IMR-90 (cell line): ENCODE data around the gene ADPRHL1. TPM values are rescaled to one million over a fixed set of nuclear protein-coding genes. Genes with fewer than 3 reads are reported as not detected.

Experiments used
- ATAC-seq: fragments of 200-7000 bp; cut with Tn5 transposase; 2 replicates; pipeline ENCODE4 v1.9.1; 2020; ENCODE audit warnings: low read depth, mild to moderate bottlenecking, moderate library complexity
- BruUV-seq: library from RNA; stranded (reverse); fragments of 400-500 nt; replicated peaks from 2 replicates; lab custom pipeline; 2021; lab: Mats Ljungman, UMichigan
- CTCF ChIA-PET: fragments of 300-600 bp; formaldehyde crosslinking; extraction: SDS; loops from one replicate; lab custom pipeline; 2021; ENCODE audit warnings: antibody characterized with exemption; lab: Yijun Ruan, JAX
- POLR2A ChIA-PET: fragments of 300-600 bp; sonication (Branson Sonifier 250); formaldehyde crosslinking; loops from one replicate; lab custom pipeline; 2022; ENCODE audit warnings: antibody characterized with exemption; ENCODE audit not compliant: unreplicated experiment; lab: Charles Lee
- DNase-seq: peaks from one replicate; pipeline ENCODE4 v3.0.0; 2013
- H2AFZ ChIP-seq: replicated peaks from 2 replicates; pipeline ENCODE3; 2013; ENCODE audit warnings: low read length, mild to moderate bottlenecking; ENCODE audit not compliant: poor library complexity
- H2AK5ac ChIP-seq: 2 replicates; pipeline ENCODE4 v1.6.1; 2013; ENCODE audit warnings: low read depth, low read length, inconsistent platforms
- H2AK9ac ChIP-seq: replicated peaks from 2 replicates; pipeline ENCODE3; 2013; ENCODE audit warnings: mild to moderate bottlenecking, low read depth, low read length, moderate library complexity; ENCODE audit not compliant: poor library complexity
- H2BK120ac ChIP-seq: 2 replicates; pipeline ENCODE4 v1.6.1; 2013; ENCODE audit warnings: low read depth, low read length, inconsistent platforms
- H2BK15ac ChIP-seq: 3 replicates; pipeline ENCODE4 v1.6.1; 2013; ENCODE audit warnings: low read depth, low read length, inconsistent platforms
- H2BK20ac ChIP-seq: 2 replicates; pipeline ENCODE4 v1.6.1; 2013; ENCODE audit warnings: low read depth, mild to moderate bottlenecking, inconsistent platforms, low read length, moderate library complexity
- H2BK5ac ChIP-seq: 2 replicates; pipeline ENCODE4 v1.6.1; 2013; ENCODE audit warnings: mild to moderate bottlenecking, low read depth, low read length, inconsistent platforms; ENCODE audit not compliant: poor library complexity, severe bottlenecking
- H3K14ac ChIP-seq: replicated peaks from 2 replicates; pipeline ENCODE4 v1.6.1; 2013; ENCODE audit warnings: low read depth, low read length, inconsistent platforms
- H3K18ac ChIP-seq: 2 replicates; pipeline ENCODE4 v1.6.1; 2013; ENCODE audit warnings: low read depth, low read length, control low read depth
- H3K23ac ChIP-seq: 2 replicates; pipeline ENCODE4 v1.6.1; 2013; ENCODE audit warnings: low read depth, low read length, inconsistent platforms
- H3K27ac ChIP-seq: 2 replicates; pipeline ENCODE4 v1.5.1; 2013; ENCODE audit warnings: mild to moderate bottlenecking, control low read depth, low read length; ENCODE audit not compliant: insufficient read depth
- H3K27me3 ChIP-seq: 2 replicates; pipeline ENCODE4 v1.6.1; 2013; ENCODE audit warnings: low read length; ENCODE audit not compliant: control insufficient read depth, insufficient read depth
- H3K36me3 ChIP-seq: 2 replicates; pipeline ENCODE4 v1.6.1; 2013; ENCODE audit warnings: low read length, mixed read lengths; ENCODE audit not compliant: control insufficient read depth, insufficient read depth
- H3K4ac ChIP-seq: 2 replicates; pipeline ENCODE4 v1.6.1; 2013; ENCODE audit warnings: low read depth, low read length, inconsistent platforms
- H3K4me1 ChIP-seq: 2 replicates; pipeline ENCODE4 v1.6.1; 2013; ENCODE audit warnings: low read length, mixed read lengths; ENCODE audit not compliant: control insufficient read depth, insufficient read depth
- H3K4me2 ChIP-seq: 2 replicates; pipeline ENCODE4 v1.6.1; 2013; ENCODE audit warnings: low read depth, mild to moderate bottlenecking, control low read depth, low read length, moderate library complexity
- H3K4me3 ChIP-seq: 2 replicates; pipeline ENCODE4 v1.5.1; 2013; ENCODE audit warnings: low read depth, mild to moderate bottlenecking, control low read depth, low read length, moderate library complexity; ENCODE audit not compliant: insufficient read depth
- H3K56ac ChIP-seq: 2 replicates; pipeline ENCODE4 v1.6.1; 2013; ENCODE audit warnings: low read length, inconsistent platforms; ENCODE audit not compliant: insufficient read depth; ENCODE audit errors: extremely low read depth
- H3K79me1 ChIP-seq, 2 experiments: 2 replicates each; pipeline ENCODE4 v1.6.1; 2013; ENCODE audit warnings: low read length in 2 of 2, inconsistent platforms in 1 of 2, low read depth in 1 of 2
- H3K9ac ChIP-seq: 2 replicates; pipeline ENCODE4 v1.6.1; 2013; ENCODE audit warnings: low read depth, low read length, control low read depth
- H3K9me1 ChIP-seq: 2 replicates; pipeline ENCODE4 v1.6.1; 2013; ENCODE audit warnings: low read length, inconsistent platforms; ENCODE audit not compliant: insufficient read depth
- H3K9me3 ChIP-seq: 2 replicates; pipeline ENCODE4 v1.6.1; 2013; ENCODE audit warnings: low read length; ENCODE audit not compliant: control insufficient read depth, insufficient read depth
- H4K20me1 ChIP-seq: 2 replicates; pipeline ENCODE4 v1.6.1; 2013; ENCODE audit warnings: low read length, inconsistent platforms; ENCODE audit not compliant: insufficient read depth
- H4K5ac ChIP-seq: 2 replicates; pipeline ENCODE4 v1.6.1; 2013; ENCODE audit warnings: mild to moderate bottlenecking, low read depth, low read length, control low read depth
- H4K8ac ChIP-seq, 2 experiments: 2 replicates each; pipeline ENCODE4 v1.6.1; 2013; ENCODE audit warnings: low read depth in 2 of 2, low read length in 2 of 2, control low read depth in 1 of 2, inconsistent platforms in 1 of 2
- H4K91ac ChIP-seq: 2 replicates; pipeline ENCODE4 v1.6.1; 2013; ENCODE audit warnings: low read depth, low read length, inconsistent platforms; ENCODE audit not compliant: insufficient read depth
- RAD21 ChIP-seq: IDR thresholded peaks from 2 replicates; pipeline ENCODE4 v1.6.1; 2012; ENCODE audit warnings: low read length, improper control_type of control experiment
- WGBS, 2 experiments: methylation state at CpG; one replicate each; pipeline versions ENCODE4 v1.1.5 to v1.1.7; 2013; ENCODE audit warnings: missing lambda C conversion rate in 2 of 2; ENCODE audit not compliant: insufficient read length in 1 of 2; ENCODE audit errors: extremely low coverage in 2 of 2; 5-methylcytosine and 5-hydroxymethylcytosine counted together
- dilution Hi-C: fragments of 300-500 bp; cut with HindIII; formaldehyde crosslinking; loops from one replicate; pipeline ENCODE4 v1.14.3; 2018; ENCODE audit warnings: low sequenced_read_pairs; ENCODE audit not compliant: unreplicated experiment
- in situ Hi-C: fragments of 300-500 bp; cut with MboI; formaldehyde crosslinking; loops from 3 replicates; pipeline ENCODE4 v1.14.3; 2019; ENCODE audit warnings: low sequenced_read_pairs, inconsistent platforms, mixed read lengths
- intact Hi-C: fragments of 100-400 bp; cut with micrococcal nuclease; formaldehyde crosslinking; loops from 2 replicates; pipeline ENCODE4 v1.10.0; 2022
- polyA plus RNA-seq, 3 experiments: library from polyadenylated mRNA; depleted of rRNA; stranded (reverse); fragments of >200 nt; gene quantifications; 2 replicates each; pipeline ENCODE4 v1.2.3, GENCODE V29; 2012; ENCODE audit warnings: low replicate concordance in 1 of 3
- total RNA-seq: library from RNA; depleted of rRNA; stranded (reverse); fragments of >200 nt; gene quantifications from 2 replicates; pipeline ENCODE4 v1.2.3, GENCODE V29; 2012

The ADPRHL1 gene
- total and polyA plus RNA-seq, 2 of the 4 experiments (the other 2 are of a cell fraction), result 0.36 to 0.67 TPM

DNA sequence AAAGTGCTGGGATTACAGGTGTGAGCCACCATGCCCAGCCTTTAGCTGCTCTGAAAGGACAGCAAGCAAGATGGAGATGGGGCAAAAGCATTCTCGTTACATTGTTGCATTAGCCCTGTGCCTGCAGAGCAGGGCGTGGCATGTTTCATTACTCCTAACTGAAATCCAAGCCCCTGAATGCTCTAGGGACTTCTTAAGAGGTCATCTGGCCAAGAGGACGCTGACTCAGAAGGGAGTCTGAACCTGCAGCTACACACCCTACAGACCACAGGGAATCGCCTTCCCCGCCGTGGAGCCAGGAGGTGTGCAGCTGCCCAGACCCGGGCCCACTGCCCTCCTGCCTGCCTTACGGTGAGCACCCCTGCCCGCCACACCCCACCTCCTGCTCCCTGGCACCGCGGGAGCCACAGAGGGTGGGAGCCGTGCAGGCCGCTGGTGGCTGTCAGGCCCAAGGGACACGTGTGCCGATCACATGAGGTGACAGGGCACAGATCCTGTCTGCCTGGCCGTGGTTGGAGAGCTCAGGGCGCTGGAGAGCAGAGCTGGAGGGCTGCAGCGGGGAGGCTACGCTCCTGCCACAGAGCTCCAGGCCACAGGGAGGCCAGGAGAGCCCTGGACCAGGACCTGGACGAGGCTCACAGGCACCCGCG is 27.2 kb downstream of the ADPRHL1 start:
- dilution Hi-C loops, result no loop called here
- in situ Hi-C loops, result no loop called here
- no peak overlapping the region for H3K4ac ChIP-seq
- no peak for DNase-seq
- H3K56ac ChIP-seq, result no peak overlapping the region
- H3K23ac ChIP-seq, result no peak overlapping the region
- no peak overlapping the region for H3K9ac ChIP-seq
- TF ChIP-seq RAD21, result no peak
- no peaks in the 10 kb centered on the region for H4K20me1 ChIP-seq
- ChIA-PET POLR2A (no interaction called here), CTCF (interaction anchor here (0.7 kb wide), 1 partner anchor 68 kb away, joined by 3 read pairs; no protein-coding TSS in a partner anchor)
- H2AFZ ChIP-seq, result no peak overlapping the region
- H2AK5ac ChIP-seq, result peak overlapping the region; percentile 73; the same call in 1 of the 2 replicates
- H4K5ac ChIP-seq, result no peak overlapping the region
- no peak overlapping the region for H2BK20ac ChIP-seq
- no peak overlapping the region for H2BK15ac ChIP-seq
- no peak overlapping the region for H3K14ac ChIP-seq
- no peak overlapping the region for H2BK5ac ChIP-seq
- no peak overlapping the region for H3K18ac ChIP-seq
- no peaks in the 10 kb centered on the region for H3K9me1 ChIP-seq
- no peak overlapping the region for H2BK120ac ChIP-seq
- no peaks in the 10 kb centered on the region for H3K27me3 ChIP-seq
- H4K8ac ChIP-seq, result no peak overlapping the region
- no peak overlapping the region for H3K4me2 ChIP-seq
- WGBS, 2 experiments, result 91% methylated on average over 14 of the region's 22 CpGs; no CpG with 5 or more reads in 1 of the 2 experiments
- H3K36me3 ChIP-seq, result no peaks in the 10 kb centered on the region
- H3K27ac ChIP-seq, result no peak overlapping the region
- H3K4me1 ChIP-seq, result peaks cover 10% of the 10 kb centered on the region; the same call in 1 of the 2 replicates
- no peaks in the 10 kb centered on the region for H3K9me3 ChIP-seq
- H3K4me3 ChIP-seq, result no peak overlapping the region
- no peak for ATAC-seq
- H3K79me1 ChIP-seq, result no peaks in the 10 kb centered on the region
- no peak overlapping the region for H2AK9ac ChIP-seq
- intact Hi-C loops, result no loop called here
- no peak overlapping the region for H4K91ac ChIP-seq
- no TSS peak for BruUV-seq
